H9 (cell line): ENCODE results near the gene TPD52L1. TPM values are rescaled to one million over a fixed set of nuclear protein-coding genes. Genes with fewer than 3 reads are reported as not detected.

Experiments
- DNase-seq: peaks from one replicate; pipeline ENCODE4 v3.0.0-alpha.2; 2017
- H2AFZ ChIP-seq: one replicate; pipeline ENCODE4 v1.6.1; 2013; ENCODE audit warnings: mild to moderate bottlenecking, low read length, control low read depth, moderate library complexity
- H2AK5ac ChIP-seq: 2 replicates; pipeline ENCODE4 v1.6.1; 2013; ENCODE audit warnings: low read length, control low read depth, mixed read lengths; ENCODE audit not compliant: insufficient read length
- H2BK120ac ChIP-seq: one replicate; pipeline ENCODE4 v1.6.1; 2013; ENCODE audit warnings: low read depth, mild to moderate bottlenecking, low read length, control low read depth, inconsistent platforms; ENCODE audit not compliant: poor library complexity, severe bottlenecking
- H2BK12ac ChIP-seq: 2 replicates; pipeline ENCODE4 v1.6.1; 2013; ENCODE audit warnings: low read length, control low read depth, mixed read lengths, low read depth; ENCODE audit not compliant: insufficient read length
- H2BK15ac ChIP-seq: 2 replicates; pipeline ENCODE4 v1.6.1; 2013; ENCODE audit warnings: low read depth, low read length, control low read depth
- H2BK20ac ChIP-seq: one replicate; pipeline ENCODE4 v1.6.1; 2013; ENCODE audit warnings: low read depth, mild to moderate bottlenecking, low read length, control low read depth, inconsistent platforms; ENCODE audit not compliant: poor library complexity, severe bottlenecking
- H2BK5ac ChIP-seq: 2 replicates; pipeline ENCODE4 v1.6.1; 2013; ENCODE audit warnings: low read length, control low read depth, mixed read lengths; ENCODE audit not compliant: insufficient read length
- H3K14ac ChIP-seq: 2 replicates; pipeline ENCODE4 v1.6.1; 2013; ENCODE audit warnings: low read length, control low read depth; ENCODE audit not compliant: insufficient read depth
- H3K18ac ChIP-seq: 2 replicates; pipeline ENCODE4 v1.6.1; 2013; ENCODE audit warnings: low read depth, mild to moderate bottlenecking, mixed read lengths, low read length, control low read depth; ENCODE audit not compliant: insufficient read length
- H3K23ac ChIP-seq: 2 replicates; pipeline ENCODE4 v1.6.1; 2013; ENCODE audit warnings: low read length, control low read depth, mixed read lengths, low read depth; ENCODE audit not compliant: insufficient read length
- H3K23me2 ChIP-seq: 2 replicates; pipeline ENCODE4 v1.6.1; 2013; ENCODE audit warnings: low read depth, mild to moderate bottlenecking, mixed read lengths, low read length, control low read depth; ENCODE audit not compliant: insufficient read length, poor library complexity, severe bottlenecking
- H3K27ac ChIP-seq: 2 replicates; pipeline ENCODE4 v1.5.1; 2013; ENCODE audit warnings: low read length, control low read depth, mixed read lengths, low read depth; ENCODE audit not compliant: insufficient read length
- H3K27me3 ChIP-seq: 2 replicates; pipeline ENCODE4 v1.6.1; 2013; ENCODE audit warnings: low read length, control low read depth, inconsistent platforms; ENCODE audit not compliant: insufficient read depth
- H3K4ac ChIP-seq: 2 replicates; pipeline ENCODE4 v1.6.1; 2013; ENCODE audit warnings: low read depth, mild to moderate bottlenecking, control low read depth, inconsistent platforms, low read length, moderate library complexity
- H3K4me1 ChIP-seq: 2 replicates; pipeline ENCODE4 v1.6.1; 2013; ENCODE audit warnings: low read length, control low read depth, inconsistent platforms; ENCODE audit not compliant: insufficient read depth
- H3K4me2 ChIP-seq: 2 replicates; pipeline ENCODE4 v1.6.1; 2013; ENCODE audit warnings: low read length, control low read depth, mixed read lengths; ENCODE audit not compliant: insufficient read length, insufficient read depth
- H3K56ac ChIP-seq: 2 replicates; pipeline ENCODE4 v1.6.1; 2013; ENCODE audit warnings: low read depth, mild to moderate bottlenecking, mixed read lengths, low read length, control low read depth; ENCODE audit not compliant: insufficient read length
- H3K79me1 ChIP-seq: 2 replicates; pipeline ENCODE4 v1.6.1; 2013; ENCODE audit warnings: low read depth, mild to moderate bottlenecking, moderate library complexity, low read length, control low read depth, inconsistent platforms; ENCODE audit not compliant: insufficient read depth, poor library complexity, severe bottlenecking
- H3K79me2 ChIP-seq: 2 replicates; pipeline ENCODE4 v1.6.1; 2013; ENCODE audit warnings: low read length, control low read depth, inconsistent platforms; ENCODE audit not compliant: insufficient read depth
- H3K9ac ChIP-seq: 2 replicates; pipeline ENCODE4 v1.6.1; 2013; ENCODE audit warnings: low read length, control low read depth, mixed read lengths; ENCODE audit not compliant: insufficient read length; ENCODE audit errors: extremely low read depth
- H3K9me3 ChIP-seq: one replicate; pipeline ENCODE4 v1.6.1; 2013; ENCODE audit warnings: low read depth, low read length, inconsistent platforms; ENCODE audit not compliant: control insufficient read depth
- H3T11ph ChIP-seq: one replicate; pipeline ENCODE4 v1.6.1; 2013; ENCODE audit warnings: mild to moderate bottlenecking, low read length, control low read depth, inconsistent platforms
- H4K20me1 ChIP-seq: one replicate; pipeline ENCODE4 v1.6.1; 2013; ENCODE audit not compliant: control insufficient read depth, insufficient read length, insufficient read depth
- H4K5ac ChIP-seq: 2 replicates; pipeline ENCODE4 v1.6.1; 2013; ENCODE audit warnings: low read depth, mild to moderate bottlenecking, mixed read lengths, low read length, control low read depth; ENCODE audit not compliant: insufficient read length
- H4K8ac ChIP-seq: replicated peaks from 2 replicates; pipeline ENCODE4 v1.6.1; 2013; ENCODE audit warnings: low read length, control low read depth, mixed read lengths, low read depth; ENCODE audit not compliant: insufficient read length
- H4K91ac ChIP-seq: 2 replicates; pipeline ENCODE4 v1.6.1; 2013; ENCODE audit warnings: low read depth, mild to moderate bottlenecking, moderate library complexity, mixed read lengths, low read length, control low read depth; ENCODE audit not compliant: insufficient read length
- H3K27ac Mint-ChIP-seq, 3 experiments: 2 replicates in 2 of 3; 3 replicates in 1 of 3; pipeline ENCODE4 v1.8.0; 2020 to 2021; ENCODE audit warnings: mixed read lengths in 3 of 3, mild to moderate bottlenecking in 1 of 3, moderate library complexity in 1 of 3
- H3K27me3 Mint-ChIP-seq: 2 replicates; pipeline ENCODE4 v1.8.0; 2021; ENCODE audit warnings: low read depth, mild to moderate bottlenecking, moderate library complexity, mixed read lengths
- H3K36me3 Mint-ChIP-seq, 3 experiments: 2 replicates in 2 of 3; 3 replicates in 1 of 3; pipeline ENCODE4 v1.8.0; 2020 to 2021; ENCODE audit warnings: low read depth in 3 of 3, mixed read lengths in 3 of 3; ENCODE audit not compliant: insufficient read depth in 1 of 3
- H3K4me1 Mint-ChIP-seq, 2 experiments: 2 replicates each; pipeline ENCODE4 v1.8.0; 2020; ENCODE audit warnings: mixed read lengths in 2 of 2
- H3K4me3 Mint-ChIP-seq, 2 experiments: 2 replicates in 1 of 2; 3 replicates in 1 of 2; pipeline ENCODE4 v1.8.0; 2020 to 2021; ENCODE audit warnings: mild to moderate bottlenecking in 2 of 2, mixed read lengths in 2 of 2, moderate library complexity in 1 of 2
- H3K9me3 Mint-ChIP-seq, 2 experiments: 2 replicates in 1 of 2; 3 replicates in 1 of 2; pipeline ENCODE4 v1.8.0; 2020; ENCODE audit warnings: mild to moderate bottlenecking in 2 of 2, mixed read lengths in 2 of 2, moderate library complexity in 1 of 2
- WGBS: extraction: QIAGEN DNeasy Blood & Tissue Kit; methylation state at CpG from one replicate; pipeline ENCODE4 v1.1.7; 2013; ENCODE audit warnings: missing lambda C conversion rate, low lambda C conversion rate, mixed read lengths; ENCODE audit not compliant: insufficient read length; ENCODE audit errors: extremely low coverage; 5-methylcytosine and 5-hydroxymethylcytosine counted together
- total RNA-seq: library from RNA; stranded (reverse); gene quantifications from 2 replicates; pipeline ENCODE4 v1.2.1, GENCODE V29; 2021
- TF ChIP-seq, protein P1 (sequence below): fragments of 200-600 bp; sonication (generic); conservative IDR thresholded peaks from 3 replicates; pipeline ENCODE4 v1.8.0; 2021; ENCODE audit warnings: antibody characterized with exemption, mild to moderate bottlenecking

TPD52L1 gene
- total RNA-seq, 1 experiment from 2014 or later: 6.6 TPM

GRCh38 chr6:125212377-125212776 is 58.8 kb downstream of the TPD52L1 start:
- no peak overlapping the region for H4K5ac ChIP-seq
- no peak overlapping the region for H2BK15ac ChIP-seq
- no peaks in the 10 kb centered on the region for H3K27me3 Mint-ChIP-seq
- no peak overlapping the region for H2BK20ac ChIP-seq
- H3K79me1 ChIP-seq: no peaks in the 10 kb centered on the region
- no peaks in the 10 kb centered on the region for H3K79me2 ChIP-seq
- H3K56ac ChIP-seq: no peak overlapping the region
- DNase-seq: no peak
- H4K8ac ChIP-seq: no peak overlapping the region
- no peak overlapping the region for H2AK5ac ChIP-seq
- no peak overlapping the region for H2AFZ ChIP-seq
- no peaks in the 10 kb centered on the region; a peak in 1 of 7 replicates for H3K36me3 Mint-ChIP-seq
- TF ChIP-seq, protein P1, sequence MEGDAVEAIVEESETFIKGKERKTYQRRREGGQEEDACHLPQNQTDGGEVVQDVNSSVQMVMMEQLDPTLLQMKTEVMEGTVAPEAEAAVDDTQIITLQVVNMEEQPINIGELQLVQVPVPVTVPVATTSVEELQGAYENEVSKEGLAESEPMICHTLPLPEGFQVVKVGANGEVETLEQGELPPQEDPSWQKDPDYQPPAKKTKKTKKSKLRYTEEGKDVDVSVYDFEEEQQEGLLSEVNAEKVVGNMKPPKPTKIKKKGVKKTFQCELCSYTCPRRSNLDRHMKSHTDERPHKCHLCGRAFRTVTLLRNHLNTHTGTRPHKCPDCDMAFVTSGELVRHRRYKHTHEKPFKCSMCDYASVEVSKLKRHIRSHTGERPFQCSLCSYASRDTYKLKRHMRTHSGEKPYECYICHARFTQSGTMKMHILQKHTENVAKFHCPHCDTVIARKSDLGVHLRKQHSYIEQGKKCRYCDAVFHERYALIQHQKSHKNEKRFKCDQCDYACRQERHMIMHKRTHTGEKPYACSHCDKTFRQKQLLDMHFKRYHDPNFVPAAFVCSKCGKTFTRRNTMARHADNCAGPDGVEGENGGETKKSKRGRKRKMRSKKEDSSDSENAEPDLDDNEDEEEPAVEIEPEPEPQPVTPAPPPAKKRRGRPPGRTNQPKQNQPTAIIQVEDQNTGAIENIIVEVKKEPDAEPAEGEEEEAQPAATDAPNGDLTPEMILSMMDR: no peak
- H3K23ac ChIP-seq: no peak overlapping the region
- H3K9me3 ChIP-seq: no peaks in the 10 kb centered on the region
- H3K27ac ChIP-seq: no peak overlapping the region
- no peak overlapping the region for H3K27ac Mint-ChIP-seq
- H3K4me2 ChIP-seq: no peak overlapping the region
- H3K9ac ChIP-seq: no peak overlapping the region
- no peaks in the 10 kb centered on the region for H3K23me2 ChIP-seq
- no peak overlapping the region for H2BK5ac ChIP-seq
- H3K27me3 ChIP-seq: no peaks in the 10 kb centered on the region
- H3K18ac ChIP-seq: no peak overlapping the region
- H2BK12ac ChIP-seq: no peak overlapping the region
- no peaks in the 10 kb centered on the region for H4K20me1 ChIP-seq
- H2BK120ac ChIP-seq: no peak overlapping the region
- no peak overlapping the region for H4K91ac ChIP-seq
- H3K4ac ChIP-seq: no peak overlapping the region
- no peak overlapping the region for H3T11ph ChIP-seq
- no peaks in the 10 kb centered on the region for H3K4me1 Mint-ChIP-seq
- H3K4me1 ChIP-seq: no peaks in the 10 kb centered on the region
- no peak overlapping the region for H3K4me3 Mint-ChIP-seq
- no CpG with 5 or more reads among the region's 2 CpGs for WGBS
- H3K9me3 Mint-ChIP-seq: no peaks in the 10 kb centered on the region
- H3K14ac ChIP-seq: no peak overlapping the region
